Ammon's horn (tissue), 1 donor: ENCODE results near the gene CPN1.

Experiments used
- DNase-seq: peaks from one replicate; pipeline ENCODE4 v3.0.0-alpha.2; 2016; ENCODE audit warnings: low spot score

Gene CPN1

DNA sequence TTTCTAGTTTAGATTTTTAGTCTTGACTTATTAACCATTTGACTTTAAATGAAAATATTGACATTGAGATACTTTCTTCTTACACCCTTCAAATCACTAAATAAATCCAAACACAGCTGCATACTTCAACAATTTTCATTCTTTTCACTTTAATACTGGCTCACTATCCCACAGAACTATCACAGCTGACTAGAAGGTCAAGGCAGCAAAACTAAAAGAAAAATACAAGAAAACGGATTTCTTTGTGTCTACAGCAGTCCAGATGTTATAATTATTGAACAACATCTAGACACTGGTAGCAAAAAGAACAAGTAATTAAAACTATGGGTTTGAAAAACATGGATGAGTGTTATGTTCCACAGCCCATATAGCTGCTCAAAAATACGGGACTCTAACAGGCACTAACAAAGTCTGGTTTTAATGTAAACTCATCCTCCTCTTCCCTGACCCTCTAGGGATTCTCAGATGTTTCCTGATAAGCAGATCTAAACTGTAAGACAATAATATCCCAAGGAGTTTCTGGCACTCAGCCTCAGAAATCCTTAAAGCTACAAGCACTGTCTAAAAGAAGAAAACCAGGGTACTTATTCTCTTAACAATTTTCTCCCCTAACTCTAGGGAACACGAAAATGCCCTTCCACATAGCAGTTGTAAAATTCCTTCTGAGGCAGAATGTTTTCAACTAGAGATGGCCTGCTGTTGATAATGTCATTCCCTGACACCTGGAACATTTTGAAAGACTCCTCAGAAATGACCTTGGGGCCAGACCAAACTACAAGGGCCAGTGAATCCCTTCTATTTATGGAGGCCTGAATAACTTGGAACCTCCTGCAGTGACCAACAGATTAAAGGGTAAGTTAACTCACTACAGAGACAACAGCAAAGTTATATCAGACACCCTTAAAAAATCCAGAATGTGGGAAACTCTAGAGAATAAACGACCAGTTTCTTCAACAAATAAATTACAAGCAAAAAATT is 84.7 kb downstream of the CPN1 start:
- DNase-seq = no peak

GRCh38 chr10:99995713-99996112 is 86.0 kb downstream of the CPN1 start:
- no peak for DNase-seq

- DNase-seq = no peak
These were observed 86.4 kb downstream of the CPN1 start for GRCh38 chr10:99995269-99995668.

DNA sequence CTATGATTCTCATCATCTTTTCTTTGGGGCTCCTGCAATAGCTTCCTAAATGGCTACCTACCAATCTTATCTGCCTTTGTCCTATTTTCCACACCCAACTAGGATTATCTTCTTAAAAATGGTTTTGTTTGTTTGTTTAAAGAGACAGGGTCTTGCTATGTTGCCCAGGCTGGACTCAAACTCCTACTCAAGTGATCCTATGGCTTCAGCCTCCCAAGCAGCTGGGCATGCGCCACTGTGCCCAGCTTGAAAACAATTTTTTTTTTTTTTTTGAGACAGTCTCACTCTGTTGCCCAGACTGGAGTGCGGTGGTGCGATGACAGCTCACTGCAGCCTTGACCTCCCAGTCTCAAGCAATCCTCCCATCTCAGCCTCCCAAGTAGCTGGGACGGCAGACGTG is 86.9 kb downstream of the CPN1 start:
- DNase-seq = no peak

DNA sequence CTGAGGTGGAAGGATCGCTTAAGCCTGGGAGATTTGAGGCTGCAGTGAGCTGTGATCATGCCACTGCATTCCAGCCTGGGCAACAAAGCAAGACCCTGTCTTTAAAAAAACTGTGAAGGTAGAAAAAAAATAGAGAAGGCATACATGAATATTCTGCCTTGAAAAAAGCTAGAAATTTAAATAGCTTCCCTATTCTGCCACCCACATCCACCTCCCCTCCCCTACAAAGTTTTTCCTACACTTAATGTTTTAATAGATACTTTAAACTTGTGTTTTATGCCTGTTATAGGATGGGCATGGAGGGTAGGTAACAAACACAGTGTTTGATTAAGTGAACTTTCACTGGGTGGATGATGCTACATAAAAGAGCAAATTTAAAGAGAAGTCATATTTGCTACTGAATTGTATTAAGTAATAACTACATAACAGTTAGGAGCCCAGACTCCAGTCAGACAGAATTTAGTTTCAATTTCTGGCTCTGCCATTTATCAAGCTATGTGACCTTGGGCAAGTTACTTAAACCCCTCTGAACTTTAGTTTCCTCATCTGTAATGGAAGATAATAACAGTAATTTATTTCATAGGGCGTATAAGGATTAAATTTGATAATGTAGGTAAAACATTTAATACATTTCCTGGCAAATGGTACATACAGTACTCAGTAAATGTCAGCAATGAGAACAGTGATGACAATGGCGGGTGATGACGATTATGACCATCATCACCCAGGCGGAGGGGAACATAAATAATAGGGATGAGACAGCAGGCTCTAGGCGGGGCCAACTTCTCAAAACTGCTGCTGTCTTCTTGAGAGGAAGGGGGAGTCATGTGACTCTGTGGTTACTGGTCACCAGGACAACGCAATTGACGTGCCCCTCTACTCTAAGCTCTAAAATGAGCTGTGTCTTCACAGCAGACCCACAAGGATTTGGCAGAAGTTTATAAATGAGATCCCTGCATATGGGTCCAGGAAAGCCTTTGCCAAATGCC is 87.7 kb downstream of the CPN1 start:
- peak; percentile 58 for DNase-seq
